GM12874 (cell line): Measurements from ENCODE around the gene PRAME.

Source experiments
- CTCF ChIP-seq: IDR thresholded peaks from 2 replicates; pipeline ENCODE4 v1.5.1; 2011; ENCODE audit warnings: low read depth, mild to moderate bottlenecking, control low read depth, low read length, moderate library complexity; ENCODE audit not compliant: insufficient read depth

The PRAME gene

GRCh38 chr22:22558972-22559603 lies at the start of gene PRAME:
Gene PRAME, minus strand, starts transcription at chr22:22559265. Its CDS starts 2,433 bp downstream, at chr22:22556832.
- TF ChIP-seq CTCF: peak; percentile 97

- TF ChIP-seq CTCF: no peak
Measured at GRCh38 chr22:22605074-22605404, 46.0 kb upstream of the PRAME start.

- no peak for TF ChIP-seq CTCF
Measured at GRCh38 chr22:22604326-22605073, 45.4 kb upstream of the PRAME start.

- TF ChIP-seq CTCF: no peak
Measured at GRCh38 chr22:22603470-22603947, 44.4 kb upstream of the PRAME start.

- no peak for TF ChIP-seq CTCF
Measured at GRCh38 chr22:22600531-22601261, 41.6 kb upstream of the PRAME start.

GRCh38 chr22:22599248-22599647 lies 40.2 kb upstream of the PRAME start:
- no peak for TF ChIP-seq CTCF

GRCh38 chr22:22598144-22598543 lies 39.1 kb upstream of the PRAME start:
- TF ChIP-seq CTCF: no peak
